Activated naive CD8-positive, alpha-beta T cell treated with anti-CD3 and anti-CD28 coated beads, Interleukin-2, amount 50 U/mL, for 24 hours (primary cell): ENCODE data around the gene PSMD2.

Experiments used
- ATAC-seq: fragments of 150-1000 bp; cut with Tn5 transposase; one replicate; pipeline ENCODE4 v1.10.0; 2021
- DNase-seq: peaks from one replicate; pipeline ENCODE4 v3.0.0; 2021
- H3K27ac Mint-ChIP-seq: one replicate; pipeline ENCODE4 v1.8.0; 2021; ENCODE audit warnings: mild to moderate bottlenecking, mixed read lengths
- H3K27me3 Mint-ChIP-seq: one replicate; pipeline ENCODE4 v1.8.0; 2021; ENCODE audit warnings: mixed read lengths
- H3K36me3 Mint-ChIP-seq: one replicate; pipeline ENCODE4 v1.8.0; 2021; ENCODE audit warnings: low read depth, mixed read lengths
- H3K4me1 Mint-ChIP-seq: one replicate; pipeline ENCODE4 v1.8.0; 2021; ENCODE audit warnings: mixed read lengths
- H3K4me3 Mint-ChIP-seq: one replicate; pipeline ENCODE4 v1.8.0; 2021; ENCODE audit warnings: mild to moderate bottlenecking, moderate library complexity, mixed read lengths
- H3K9me3 Mint-ChIP-seq: one replicate; pipeline ENCODE4 v1.8.0; 2021; ENCODE audit warnings: mixed read lengths

PSMD2 gene

GRCh38 chr3:184298759-184299487 lies at the start of gene PSMD2:
Gene PSMD2 (plus strand): TSS chr3:184299241. CDS start chr3:184299267, 26 bp downstream.
- Mint-ChIP-seq H3K27me3 (no peaks in the 10 kb centered on the region), H3K4me1 (peaks cover 25% of the 10 kb centered on the region), H3K9me3 (no peaks in the 10 kb centered on the region), H3K4me3 (peak within 1 kb of the TSS; percentile 98), H3K27ac (peak within 1 kb of the TSS; percentile 90), H3K36me3 (peaks cover 38% of the 10 kb centered on the region)
- DNase-seq (peak; percentile 98), ATAC-seq (peak; percentile 96)

GRCh38 chr3:184249412-184250166 lies 49.5 kb upstream of the PSMD2 start, which contains the start of gene EEF1AKMT4:
Gene EEF1AKMT4 (plus strand): TSS chr3:184249672. CDS start chr3:184249695, 23 bp downstream.
- ATAC-seq: peak; percentile 93
- H3K4me1 Mint-ChIP-seq: peaks cover 18% of the 10 kb centered on the region
- peaks cover 16% of the 10 kb centered on the region for H3K36me3 Mint-ChIP-seq
- DNase-seq: peak; percentile 94
- H3K4me3 Mint-ChIP-seq: peak within 1 kb of the TSS; percentile 94
- no peaks in the 10 kb centered on the region for H3K27me3 Mint-ChIP-seq
- no peaks in the 10 kb centered on the region for H3K9me3 Mint-ChIP-seq
- H3K27ac Mint-ChIP-seq: peak within 1 kb of the TSS; percentile 99

DNA sequence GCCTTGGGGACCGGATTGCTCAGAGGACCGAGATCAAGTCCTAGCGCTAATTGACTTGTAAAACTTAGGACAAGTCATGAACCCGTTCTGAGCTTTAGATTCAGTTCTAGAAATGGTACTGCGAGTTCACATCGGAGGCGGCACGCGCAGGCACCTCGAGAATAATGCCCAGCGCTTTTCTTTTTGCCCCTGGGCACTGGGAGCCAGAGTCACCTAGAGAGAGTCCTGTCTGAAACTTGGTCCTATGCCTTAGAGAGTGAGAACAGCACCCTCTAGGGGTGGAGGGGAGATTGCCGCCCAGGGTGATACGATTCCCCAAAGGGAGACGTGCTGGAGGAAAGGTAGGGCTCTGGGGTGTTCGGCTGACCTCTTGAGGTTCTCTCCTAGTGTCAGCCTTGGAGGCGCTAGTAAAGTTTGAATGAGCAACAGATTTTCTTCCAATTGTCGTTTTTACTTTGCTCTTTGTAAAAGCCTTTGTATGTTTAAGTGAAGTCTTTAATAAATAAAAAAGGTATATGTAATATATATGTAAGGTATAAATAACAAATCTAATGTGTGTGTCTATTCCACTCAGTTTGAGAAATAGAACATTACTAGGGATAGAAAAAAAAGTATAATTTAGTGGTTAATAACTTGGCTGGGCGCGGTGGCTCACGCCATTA lies 48.7 kb upstream of the PSMD2 start:
- peak; percentile 75 for ATAC-seq
- H3K4me3 Mint-ChIP-seq: peak overlapping the region; percentile 94
- peaks cover 22% of the 10 kb centered on the region for H3K4me1 Mint-ChIP-seq

DNA sequence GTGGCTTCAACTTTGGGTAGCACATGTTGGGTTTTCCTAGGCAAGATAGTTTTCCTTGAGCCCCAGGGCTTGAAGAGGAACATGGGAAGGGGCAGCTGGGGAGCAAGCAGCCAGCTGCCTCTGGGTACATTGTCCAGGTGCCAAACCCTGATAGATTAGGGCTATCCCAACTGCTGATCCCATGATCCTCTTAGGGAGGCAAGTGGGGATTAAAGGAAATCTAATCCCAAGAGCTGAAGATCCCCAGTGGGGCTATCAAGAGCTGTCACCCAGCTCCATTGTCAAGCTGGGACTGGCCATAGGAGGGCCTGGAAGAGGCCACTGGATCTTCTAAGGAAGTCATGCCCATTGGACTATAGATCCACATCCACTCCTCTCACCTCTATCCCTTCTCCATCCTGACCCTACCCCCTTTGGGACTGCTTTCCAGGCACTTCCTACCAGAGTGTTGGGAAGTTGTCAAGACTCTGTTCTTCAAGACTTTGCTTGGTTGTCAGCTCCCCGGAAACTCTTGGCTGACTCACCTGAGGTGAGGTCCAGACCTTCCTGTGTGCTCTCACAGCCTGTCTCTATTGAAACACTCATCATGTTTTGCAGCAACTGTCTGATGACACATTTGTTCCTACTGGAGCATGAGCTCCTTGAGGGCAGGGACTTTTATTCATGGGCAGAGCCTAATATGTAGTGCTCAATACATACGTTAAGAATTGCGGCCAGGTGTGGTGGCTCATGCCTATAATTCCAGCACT lies 43.6 kb upstream of the PSMD2 start:
- H3K4me1 Mint-ChIP-seq: peaks cover 14% of the 10 kb centered on the region
- peak overlapping the region; percentile 34 for H3K27ac Mint-ChIP-seq
- peaks cover 12% of the 10 kb centered on the region for H3K36me3 Mint-ChIP-seq
- H3K27me3 Mint-ChIP-seq: peaks cover 10% of the 10 kb centered on the region
- no peaks in the 10 kb centered on the region for H3K9me3 Mint-ChIP-seq
- ATAC-seq (peak; percentile 76), DNase-seq (peak; percentile 22)
- H3K4me3 Mint-ChIP-seq: no peak overlapping the region

More for the DNA sequence above, 48.7 kb upstream of the PSMD2 start:
- peak; percentile 93 for DNase-seq
- Mint-ChIP-seq H3K27me3 (no peaks in the 10 kb centered on the region), H3K9me3 (no peaks in the 10 kb centered on the region), H3K36me3 (peaks cover 9% of the 10 kb centered on the region), H3K27ac (peak overlapping the region; percentile 99)

DNA sequence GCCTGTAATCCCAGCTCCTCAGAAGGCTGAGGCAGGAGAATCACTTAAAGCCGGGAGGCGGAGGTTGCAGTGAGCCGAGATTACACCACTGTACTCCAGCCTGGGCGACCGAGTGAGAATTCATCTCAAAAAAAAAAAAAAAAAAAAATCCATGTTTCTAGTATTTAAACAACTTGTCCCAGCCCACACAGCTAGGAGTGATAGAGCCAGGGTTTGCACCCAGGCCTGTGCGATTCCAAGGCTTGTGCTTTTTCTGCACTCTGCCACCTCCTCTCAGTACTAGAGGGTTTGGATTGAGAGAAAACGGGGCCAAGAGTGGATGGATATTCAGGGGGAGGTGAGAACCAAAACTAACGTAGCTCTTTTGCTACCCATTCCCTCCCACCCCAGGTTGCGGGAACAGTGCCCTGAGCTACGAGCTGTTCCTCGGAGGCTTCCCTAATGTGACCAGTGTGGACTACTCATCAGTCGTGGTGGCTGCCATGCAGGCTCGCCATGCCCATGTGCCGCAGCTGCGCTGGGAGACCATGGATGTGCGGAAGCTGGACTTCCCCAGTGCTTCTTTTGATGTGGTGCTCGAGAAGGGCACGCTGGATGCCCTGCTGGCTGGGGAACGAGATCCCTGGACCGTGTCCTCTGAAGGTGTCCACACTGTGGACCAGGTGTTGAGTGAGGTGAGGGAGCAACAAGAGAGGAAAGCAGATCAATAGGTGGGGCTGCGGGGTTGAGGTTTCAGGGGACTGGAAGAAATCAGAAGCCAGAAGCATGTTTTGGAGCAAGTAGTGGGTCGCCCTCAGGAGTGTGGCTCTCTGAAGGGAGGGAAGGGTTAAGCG lies 41.7 kb upstream of the PSMD2 start:
- DNase-seq (no peak), ATAC-seq (no peak)
- Mint-ChIP-seq H3K4me3 (no peak overlapping the region), H3K27ac (peak overlapping the region; percentile 16), H3K27me3 (peaks cover 19% of the 10 kb centered on the region), H3K9me3 (no peaks in the 10 kb centered on the region), H3K4me1 (peaks cover 23% of the 10 kb centered on the region), H3K36me3 (peaks cover 12% of the 10 kb centered on the region)

- no peak overlapping the region for H3K27ac Mint-ChIP-seq
Observed at GRCh38 chr3:184258926-184259325, 40.1 kb upstream of the PSMD2 start.

GRCh38 chr3:184259396-184259877 lies 39.6 kb upstream of the PSMD2 start:
- ATAC-seq (no peak), DNase-seq (no peak)
- Mint-ChIP-seq H3K27ac (no peak overlapping the region), H3K9me3 (no peaks in the 10 kb centered on the region), H3K36me3 (peaks cover 12% of the 10 kb centered on the region), H3K27me3 (peaks cover 30% of the 10 kb centered on the region), H3K4me1 (peaks cover 29% of the 10 kb centered on the region), H3K4me3 (no peak overlapping the region)

More at GRCh38 chr3:184258926-184259325, 40.1 kb upstream of the PSMD2 start:
- Mint-ChIP-seq H3K9me3 (no peaks in the 10 kb centered on the region), H3K27me3 (peaks cover 28% of the 10 kb centered on the region), H3K4me1 (peaks cover 29% of the 10 kb centered on the region), H3K36me3 (peaks cover 12% of the 10 kb centered on the region), H3K4me3 (no peak overlapping the region)
- ATAC-seq (no peak), DNase-seq (no peak)

- peaks cover 36% of the 10 kb centered on the region for H3K27me3 Mint-ChIP-seq
- peak; percentile 46 for DNase-seq
- ATAC-seq: no peak
Observed at GRCh38 chr3:184259878-184260723, 38.9 kb upstream of the PSMD2 start.

DNA sequence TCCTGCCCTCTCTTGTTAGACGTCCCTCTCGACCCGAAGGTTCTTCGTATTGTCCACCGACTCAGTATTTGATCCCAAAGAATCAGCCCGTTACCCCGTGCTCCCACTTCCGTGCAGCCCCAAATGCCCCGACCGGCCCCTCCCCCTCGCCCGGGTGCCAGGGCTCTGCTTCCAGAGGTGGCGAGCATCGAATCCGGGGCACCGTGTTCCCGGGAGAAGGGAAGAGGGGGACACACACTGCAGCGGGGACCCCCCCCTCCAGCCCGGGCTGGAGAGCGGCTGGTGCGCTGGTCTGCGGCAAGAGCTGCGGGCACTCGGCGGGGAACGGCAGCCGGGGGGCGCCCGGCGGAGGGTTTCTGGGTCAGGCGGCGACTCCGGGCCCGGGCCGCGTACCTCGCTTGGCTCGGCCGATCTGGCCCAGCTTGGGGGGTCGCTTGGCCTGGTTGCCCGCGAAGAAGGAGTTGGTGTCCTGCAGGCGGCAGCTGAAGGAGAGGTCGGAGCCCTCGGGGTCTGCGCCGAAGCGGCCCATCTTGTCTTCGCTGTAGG lies 38.2 kb upstream of the PSMD2 start:
- Mint-ChIP-seq H3K4me1 (peaks cover 20% of the 10 kb centered on the region), H3K4me3 (peak overlapping the region; percentile 66), H3K27me3 (peaks cover 38% of the 10 kb centered on the region), H3K9me3 (no peaks in the 10 kb centered on the region), H3K27ac (no peak overlapping the region), H3K36me3 (peaks cover 8% of the 10 kb centered on the region)
- ATAC-seq: no peak
- DNase-seq: no peak

More at GRCh38 chr3:184259878-184260723, 38.9 kb upstream of the PSMD2 start:
- H3K36me3 Mint-ChIP-seq: peaks cover 12% of the 10 kb centered on the region
- H3K4me1 Mint-ChIP-seq: peaks cover 27% of the 10 kb centered on the region
- peak overlapping the region; percentile 66 for H3K4me3 Mint-ChIP-seq
- H3K27ac Mint-ChIP-seq: no peak overlapping the region
- H3K9me3 Mint-ChIP-seq: no peaks in the 10 kb centered on the region

- H3K27ac Mint-ChIP-seq: peak within 1 kb of the TSS; percentile 32
- H3K27me3 Mint-ChIP-seq: peaks cover 38% of the 10 kb centered on the region
- H3K4me1 Mint-ChIP-seq: peaks cover 17% of the 10 kb centered on the region
- H3K36me3 Mint-ChIP-seq: peaks cover 8% of the 10 kb centered on the region
- peak; percentile 65 for ATAC-seq
- H3K9me3 Mint-ChIP-seq: no peaks in the 10 kb centered on the region
- DNase-seq: peak; percentile 62
- peak within 1 kb of the TSS; percentile 81 for H3K4me3 Mint-ChIP-seq
Observed at GRCh38 chr3:184261270-184261853, 37.7 kb upstream of the PSMD2 start, which contains the start of gene CAMK2N2. Gene CAMK2N2 (minus strand): TSS chr3:184261553. CDS start chr3:184261285, 268 bp downstream.

DNA sequence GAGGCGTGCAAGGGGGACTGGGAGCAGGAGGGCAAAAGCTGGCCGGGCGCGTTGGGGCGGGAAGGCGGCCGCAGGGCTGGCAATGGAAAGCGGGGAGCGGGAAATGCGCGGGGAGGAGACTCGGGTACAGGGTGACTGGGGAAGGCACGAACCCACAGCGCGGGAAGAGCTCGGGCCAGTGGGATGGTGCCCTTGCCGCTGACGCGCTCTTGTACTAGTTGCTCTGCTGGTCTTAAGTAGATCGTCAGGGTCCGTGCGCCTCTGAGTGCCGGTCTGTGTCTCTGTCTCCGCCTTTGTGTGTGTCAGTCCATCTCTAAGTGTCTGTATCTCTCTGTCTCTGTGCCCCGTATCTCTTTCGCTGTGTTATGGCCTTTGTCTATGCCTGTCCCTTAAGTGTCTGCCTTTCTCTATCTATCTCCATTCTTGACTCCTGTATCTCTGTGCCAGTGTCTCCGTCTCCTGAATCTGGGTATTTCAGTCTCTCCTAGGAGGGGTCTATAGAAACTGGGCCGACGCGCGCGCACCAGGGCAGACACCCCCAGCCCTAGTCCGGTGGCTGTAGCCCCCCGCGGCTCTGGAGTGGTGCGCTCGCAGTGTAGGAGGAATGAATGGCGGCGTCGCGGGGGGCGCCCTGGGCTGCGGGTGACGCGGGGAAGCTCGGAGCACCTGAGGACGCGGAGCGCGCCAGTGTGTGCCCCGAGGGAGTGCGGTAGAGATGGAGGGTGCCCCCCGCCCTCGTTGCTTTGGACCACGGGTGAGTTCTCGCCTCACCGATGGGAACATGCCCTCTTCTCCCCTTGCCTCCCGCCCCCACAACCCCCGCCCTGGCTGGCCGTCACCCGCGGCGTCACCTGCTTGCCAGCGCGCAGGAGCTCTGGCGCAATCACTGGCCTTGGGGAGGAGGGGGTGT lies 36.9 kb upstream of the PSMD2 start:
- ATAC-seq: peak; percentile 42
- peak overlapping the region; percentile 32 for H3K27ac Mint-ChIP-seq
- peak; percentile 27 for DNase-seq
- peak overlapping the region; percentile 81 for H3K4me3 Mint-ChIP-seq
- peaks cover 17% of the 10 kb centered on the region for H3K4me1 Mint-ChIP-seq
- peaks cover 41% of the 10 kb centered on the region for H3K27me3 Mint-ChIP-seq
- H3K36me3 Mint-ChIP-seq: peaks cover 8% of the 10 kb centered on the region
- H3K9me3 Mint-ChIP-seq: no peaks in the 10 kb centered on the region
